ENCODE measurements around the gene BCAS1.

The BCAS1 gene

DNA sequence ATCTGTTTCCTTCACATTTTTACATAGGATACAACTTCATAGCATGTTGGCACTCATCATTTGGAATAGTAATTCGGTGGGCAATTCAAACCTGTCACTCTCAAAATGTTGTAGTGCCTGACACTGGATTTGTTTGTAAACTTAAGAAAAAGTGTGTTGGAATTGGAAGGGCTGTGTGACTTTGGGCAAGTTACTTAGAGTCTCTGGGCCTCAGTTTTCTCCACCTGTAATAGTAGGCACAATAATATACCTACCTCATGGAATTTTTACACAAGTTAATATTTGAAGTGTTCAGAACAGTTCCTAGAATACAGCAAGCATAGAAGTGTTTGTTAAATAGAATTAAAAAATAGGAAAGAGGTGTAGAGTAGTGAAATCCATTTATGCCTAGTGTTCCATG lies 15.0 kb upstream of the BCAS1 start (continued):
- TF ChIP-seq ZBTB11 (tag by site-specific recombination; conservative IDR thresholded peaks at IDR 0.05; ENCODE audit: low read depth): no peak
- TF ChIP-seq ZNF211 (tag by site-specific recombination; IDR thresholded peaks at IDR 0.05; ENCODE audit: low read depth): no peak
- TF ChIP-seq RBAK (tag by site-specific recombination; IDR thresholded peaks at IDR 0.05): no peak
- no peak for TF ChIP-seq KLF8 (tag by site-specific recombination; IDR thresholded peaks at IDR 0.05)

DNA sequence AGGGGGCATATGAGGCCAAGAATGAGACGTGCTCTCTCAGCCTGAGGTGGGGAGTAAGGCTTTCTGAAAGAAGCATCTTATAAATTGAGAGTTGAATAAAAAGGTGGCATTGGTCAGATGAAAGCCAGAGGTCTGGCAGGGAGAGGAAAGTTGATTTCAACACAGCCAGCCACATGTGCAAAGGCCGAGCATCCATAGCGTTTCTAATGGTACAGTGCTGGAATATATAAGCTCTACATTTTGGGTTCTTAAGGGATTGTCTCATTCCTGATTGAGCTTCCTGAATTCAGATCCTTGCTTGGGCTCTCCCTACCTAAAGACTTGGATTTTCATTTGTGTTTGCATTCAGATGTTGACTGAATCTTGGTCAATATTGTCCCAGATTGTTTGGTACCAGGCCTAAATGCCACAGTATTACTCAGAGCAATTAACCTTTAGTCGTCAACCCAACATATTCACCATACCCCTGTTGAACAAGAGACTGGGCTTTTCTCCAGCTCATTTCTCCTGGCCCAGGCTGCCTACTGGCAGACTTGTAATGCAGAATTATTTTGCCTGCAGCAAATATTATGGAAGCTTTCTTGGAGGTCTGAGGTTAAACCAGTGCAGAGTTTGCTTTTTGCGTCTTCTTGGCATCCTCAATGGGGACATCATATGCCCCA lies 14.5 kb upstream of the BCAS1 start:
- ChIA-PET CTCF (interaction anchor here (1.1 kb wide), 1 partner anchor 19 kb away, joined by 3 read pairs; no protein-coding TSS in a partner anchor), POLR2A (no interaction called here)
- no peaks in the 10 kb centered on the region for H3K4me1 ChIP-seq (ENCODE audit: control insufficient read depth, insufficient read depth, low read length)
- no peak overlapping the region for H3K4me3 ChIP-seq (ENCODE audit: low read depth, low read length)
- TF ChIP-seq GLI2 (tag by site-specific recombination; IDR thresholded peaks at IDR 0.05; ENCODE audit: borderline replicate concordance, low read depth): no peak
- no peak for TF ChIP-seq ZBTB48 (tag by site-specific recombination; IDR thresholded peaks at IDR 0.05)
- no peak for TF ChIP-seq ZNF114 (tag by site-specific recombination; IDR thresholded peaks at IDR 0.05)
- no peak for TF ChIP-seq MEIS1 (CRISPR knock-in tag; IDR thresholded peaks at IDR 0.05; ENCODE audit: borderline replicate concordance)
- no peak for TF ChIP-seq ZNF391 (tag by site-specific recombination; IDR thresholded peaks at IDR 0.05; ENCODE audit: borderline replicate concordance, low read depth)
- TF ChIP-seq GLIS1 (tag by site-specific recombination; IDR thresholded peaks at IDR 0.05): no peak
- no peak for TF ChIP-seq ZNF488 (tag by site-specific recombination; IDR thresholded peaks at IDR 0.05)
- TF ChIP-seq, protein P1, sequence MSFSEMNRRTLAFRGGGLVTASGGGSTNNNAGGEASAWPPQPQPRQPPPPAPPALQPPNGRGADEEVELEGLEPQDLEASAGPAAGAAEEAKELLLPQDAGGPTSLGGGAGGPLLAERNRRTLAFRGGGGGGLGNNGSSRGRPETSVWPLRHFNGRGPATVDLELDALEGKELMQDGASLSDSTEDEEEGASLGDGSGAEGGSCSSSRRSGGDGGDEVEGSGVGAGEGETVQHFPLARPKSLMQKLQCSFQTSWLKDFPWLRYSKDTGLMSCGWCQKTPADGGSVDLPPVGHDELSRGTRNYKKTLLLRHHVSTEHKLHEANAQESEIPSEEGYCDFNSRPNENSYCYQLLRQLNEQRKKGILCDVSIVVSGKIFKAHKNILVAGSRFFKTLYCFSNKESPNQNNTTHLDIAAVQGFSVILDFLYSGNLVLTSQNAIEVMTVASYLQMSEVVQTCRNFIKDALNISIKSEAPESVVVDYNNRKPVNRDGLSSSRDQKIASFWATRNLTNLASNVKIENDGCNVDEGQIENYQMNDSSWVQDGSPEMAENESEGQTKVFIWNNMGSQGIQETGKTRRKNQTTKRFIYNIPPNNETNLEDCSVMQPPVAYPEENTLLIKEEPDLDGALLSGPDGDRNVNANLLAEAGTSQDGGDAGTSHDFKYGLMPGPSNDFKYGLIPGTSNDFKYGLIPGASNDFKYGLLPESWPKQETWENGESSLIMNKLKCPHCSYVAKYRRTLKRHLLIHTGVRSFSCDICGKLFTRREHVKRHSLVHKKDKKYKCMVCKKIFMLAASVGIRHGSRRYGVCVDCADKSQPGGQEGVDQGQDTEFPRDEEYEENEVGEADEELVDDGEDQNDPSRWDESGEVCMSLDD (tag by site-specific recombination; IDR thresholded peaks at IDR 0.05): no peak
- TF ChIP-seq ZBTB1 (tag by site-specific recombination; IDR thresholded peaks at IDR 0.05): no peak
- no peak for TF ChIP-seq ZNF707 (tag by site-specific recombination; IDR thresholded peaks at IDR 0.05)
- no peak for TF ChIP-seq SCRT1 (tag by site-specific recombination; IDR thresholded peaks at IDR 0.05; ENCODE audit: borderline replicate concordance)
- TF ChIP-seq ZNF132 (tag by site-specific recombination; IDR thresholded peaks at IDR 0.05; ENCODE audit: borderline replicate concordance): no peak
- no peak for TF ChIP-seq ZNF335 (tag by site-specific recombination; conservative IDR thresholded peaks at IDR 0.05)
- H3K36me3 ChIP-seq (ENCODE audit: control insufficient read depth in 2 of 2, insufficient read depth in 1 of 2, low read length in 2 of 2): no peaks in the 10 kb centered on the region
- no peak overlapping the region for H3K27ac ChIP-seq (ENCODE audit: extremely low read depth, low read depth, low read length)
- no peaks in the 10 kb centered on the region for H3K9me3 ChIP-seq (ENCODE audit: control insufficient read depth, insufficient read depth, low read depth, low read length)

Measured in HEK293 (cell line).